GM19395 (cell line): Measurements from ENCODE around the gene UBTD2.
"Not testable (repeated sequence)": the region's sequence is repeated elsewhere in the genome, so short reads cannot be mapped to it uniquely, and the experiment has no call there.

Experiments
- ATAC-seq: cut with Tn5 transposase; IDR thresholded peaks from one replicate; pipeline ENCODE4 v1.9.1; 2021; ENCODE audit warnings: mild to moderate bottlenecking, moderate library complexity; ENCODE audit not compliant: unreplicated experiment

UBTD2 gene

GRCh38 chr5:172199446-172199845 is 84.1 kb downstream of the UBTD2 start:
- ATAC-seq = no peak

- ATAC-seq = not testable (repeated sequence)
Measured at GRCh38 chr5:172197775-172198174, 85.8 kb downstream of the UBTD2 start.

- ATAC-seq = no peak
Measured at GRCh38 chr5:172194985-172195774, 88.4 kb downstream of the UBTD2 start.

GRCh38 chr5:172193872-172194271 is 89.7 kb downstream of the UBTD2 start, which contains the start of gene EFCAB9:
Gene EFCAB9 (plus strand): TSS chr5:172194172. CDS start chr5:172194173, 1 bp downstream.
- ATAC-seq = no peak

- no peak for ATAC-seq
Measured at GRCh38 chr5:172189693-172190296, 93.8 kb downstream of the UBTD2 start.

- no peak for ATAC-seq
Measured at GRCh38 chr5:172188893-172189692, 94.5 kb downstream of the UBTD2 start.

GRCh38 chr5:172188033-172188892 is 95.3 kb downstream of the UBTD2 start, which contains the start of gene STK10:
Gene STK10 (minus strand): TSS chr5:172188224. CDS start chr5:172188042, 182 bp downstream.
- peak; percentile 69 for ATAC-seq

GRCh38 chr5:172187118-172188032 is 96.2 kb downstream of the UBTD2 start:
- peak; percentile 29 for ATAC-seq

GRCh38 chr5:172186114-172186695 is 97.4 kb downstream of the UBTD2 start:
- ATAC-seq = no peak

GRCh38 chr5:172185096-172185461 is 98.5 kb downstream of the UBTD2 start:
- no peak for ATAC-seq

- ATAC-seq = no peak
Measured at GRCh38 chr5:172183881-172184280, 99.7 kb downstream of the UBTD2 start.

GRCh38 chr5:172182291-172182690 is 101.3 kb downstream of the UBTD2 start:
- ATAC-seq = no peak

- ATAC-seq = no peak
Measured at GRCh38 chr5:172180936-172181335, 102.6 kb downstream of the UBTD2 start.

GRCh38 chr5:172178991-172179989 is 104.3 kb downstream of the UBTD2 start:
- peak; percentile 43 for ATAC-seq

GRCh38 chr5:172178301-172178987 is 105.1 kb downstream of the UBTD2 start:
- no peak for ATAC-seq

- ATAC-seq = no peak
Measured at GRCh38 chr5:172177176-172177575, 106.4 kb downstream of the UBTD2 start.

GRCh38 chr5:172175263-172175719 is 108.3 kb downstream of the UBTD2 start:
- peak; percentile 49 for ATAC-seq
